B cell (primary cell): Measurements from ENCODE around the gene CAMK1D.

Source experiments
- EZH2 ChIP-seq: IDR thresholded peaks from 2 replicates; pipeline ENCODE4 v1.6.1; 2012; ENCODE audit warnings: borderline replicate concordance, low read depth, mild to moderate bottlenecking, moderate library complexity, low read length; ENCODE audit not compliant: insufficient read depth, poor library complexity, severe bottlenecking
- TF ChIP-seq, protein P1 (sequence below): fragments of 200-600 bp; IDR thresholded peaks from one replicate; pipeline ENCODE4 v1.8.0; 2022; ENCODE audit warnings: antibody characterized with exemption, mild to moderate bottlenecking

DNA sequence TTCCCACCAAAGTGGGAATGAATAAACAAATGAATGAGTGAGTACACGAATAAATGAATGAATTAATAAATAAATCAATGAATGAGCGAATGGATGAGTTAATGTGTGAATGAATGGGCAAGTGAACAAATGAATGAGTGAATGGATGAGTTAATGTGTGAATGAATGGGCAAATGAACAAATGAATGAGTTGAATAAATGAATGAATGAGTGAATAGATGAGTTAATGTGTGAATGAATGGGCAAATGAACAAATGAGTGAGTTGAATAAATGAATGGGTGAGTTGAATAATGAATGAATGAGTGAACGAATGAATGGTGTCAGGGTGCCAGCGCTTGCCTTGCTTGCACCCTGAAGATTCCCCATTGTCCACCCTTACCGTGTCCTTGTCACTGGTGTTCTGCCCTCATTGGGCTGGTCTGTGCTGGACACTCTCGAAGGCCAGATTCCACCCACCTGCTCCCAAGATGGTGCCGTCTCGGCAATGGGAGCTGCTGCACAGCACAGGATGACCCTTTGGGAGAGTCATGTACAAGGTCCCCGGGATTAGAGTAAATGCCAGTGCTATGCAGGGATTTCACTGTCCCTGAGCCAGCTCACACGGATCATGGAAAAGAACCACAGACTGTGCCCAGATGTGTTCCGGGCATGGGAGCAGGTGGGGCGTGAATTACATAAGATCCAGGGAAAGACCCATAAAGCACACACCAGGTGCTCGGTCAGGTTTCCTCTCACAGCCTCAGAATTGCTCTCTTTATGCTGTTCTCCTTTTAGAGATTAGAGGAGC is 83.2 kb downstream of the CAMK1D start:
- TF ChIP-seq, protein P1, sequence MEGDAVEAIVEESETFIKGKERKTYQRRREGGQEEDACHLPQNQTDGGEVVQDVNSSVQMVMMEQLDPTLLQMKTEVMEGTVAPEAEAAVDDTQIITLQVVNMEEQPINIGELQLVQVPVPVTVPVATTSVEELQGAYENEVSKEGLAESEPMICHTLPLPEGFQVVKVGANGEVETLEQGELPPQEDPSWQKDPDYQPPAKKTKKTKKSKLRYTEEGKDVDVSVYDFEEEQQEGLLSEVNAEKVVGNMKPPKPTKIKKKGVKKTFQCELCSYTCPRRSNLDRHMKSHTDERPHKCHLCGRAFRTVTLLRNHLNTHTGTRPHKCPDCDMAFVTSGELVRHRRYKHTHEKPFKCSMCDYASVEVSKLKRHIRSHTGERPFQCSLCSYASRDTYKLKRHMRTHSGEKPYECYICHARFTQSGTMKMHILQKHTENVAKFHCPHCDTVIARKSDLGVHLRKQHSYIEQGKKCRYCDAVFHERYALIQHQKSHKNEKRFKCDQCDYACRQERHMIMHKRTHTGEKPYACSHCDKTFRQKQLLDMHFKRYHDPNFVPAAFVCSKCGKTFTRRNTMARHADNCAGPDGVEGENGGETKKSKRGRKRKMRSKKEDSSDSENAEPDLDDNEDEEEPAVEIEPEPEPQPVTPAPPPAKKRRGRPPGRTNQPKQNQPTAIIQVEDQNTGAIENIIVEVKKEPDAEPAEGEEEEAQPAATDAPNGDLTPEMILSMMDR, result no peak
- no peak for TF ChIP-seq EZH2
